Measurements from ENCODE around the gene PFN3.

Gene PFN3

GRCh38 chr5:177430972-177431316 is 30.5 kb upstream of the PFN3 start:
- ATAC-seq: no peak

GRCh38 chr5:177430140-177430951 is 29.9 kb upstream of the PFN3 start:
- no peak for ATAC-seq
- no peak for TF ChIP-seq ISL1 (CRISPR knock-in tag; IDR thresholded peaks at IDR 0.05)
- TF ChIP-seq ZNF70 (CRISPR knock-in tag; IDR thresholded peaks at IDR 0.05): no peak
- no peak for TF ChIP-seq ZNF565 (CRISPR knock-in tag; conservative IDR thresholded peaks at IDR 0.05; ENCODE audit: low read depth)
- TF ChIP-seq CREB5 (CRISPR knock-in tag; IDR thresholded peaks at IDR 0.05; ENCODE audit: low read depth): no peak
- no peak for TF ChIP-seq CSDC2 (CRISPR knock-in tag; IDR thresholded peaks at IDR 0.05)
- no peak for TF ChIP-seq TCF4 (CRISPR knock-in tag; IDR thresholded peaks at IDR 0.05; ENCODE audit: borderline replicate concordance)
- no peak for TF ChIP-seq CSRNP3 (CRISPR knock-in tag; IDR thresholded peaks at IDR 0.05)
- TF ChIP-seq ZC3H10 (CRISPR knock-in tag; IDR thresholded peaks at IDR 0.05): no peak
- TF ChIP-seq SNAI2 (CRISPR knock-in tag; IDR thresholded peaks at IDR 0.05): no peak
- TF ChIP-seq BACH2 (CRISPR knock-in tag; IDR thresholded peaks at IDR 0.05; ENCODE audit: borderline replicate concordance): no peak
- no peak for TF ChIP-seq OSR1 (CRISPR knock-in tag; IDR thresholded peaks at IDR 0.05)

More at GRCh38 chr5:177430972-177431316, 30.5 kb upstream of the PFN3 start:
- TF ChIP-seq ISL1 (CRISPR knock-in tag; IDR thresholded peaks at IDR 0.05) (no peak), POU6F1 (CRISPR knock-in tag; IDR thresholded peaks at IDR 0.05; ENCODE audit: borderline replicate concordance, low read depth) (no peak), TSHZ2 (CRISPR knock-in tag; IDR thresholded peaks at IDR 0.05) (no peak), ZNF565 (CRISPR knock-in tag; conservative IDR thresholded peaks at IDR 0.05; ENCODE audit: low read depth) (no peak), ZNF8 (CRISPR knock-in tag; IDR thresholded peaks at IDR 0.05) (no peak), RARB (CRISPR knock-in tag; IDR thresholded peaks at IDR 0.05) (no peak), ZFP3 (CRISPR knock-in tag; IDR thresholded peaks at IDR 0.05) (no peak), ESRRG (CRISPR knock-in tag; IDR thresholded peaks at IDR 0.05) (no peak), TOX (CRISPR knock-in tag; IDR thresholded peaks at IDR 0.05; ENCODE audit: borderline replicate concordance) (no peak), ZNF70 (CRISPR knock-in tag; IDR thresholded peaks at IDR 0.05) (no peak), ZFP30 (CRISPR knock-in tag; IDR thresholded peaks at IDR 0.05) (no peak), CREB5 (CRISPR knock-in tag; IDR thresholded peaks at IDR 0.05; ENCODE audit: low read depth) (no peak), TCF4 (CRISPR knock-in tag; IDR thresholded peaks at IDR 0.05; ENCODE audit: borderline replicate concordance) (no peak), CSRNP3 (CRISPR knock-in tag; IDR thresholded peaks at IDR 0.05) (no peak)

Data from SK-N-SH treated with all-trans-retinoic acid at 6 μM for 48 hours (cell line).